Activated CD8-positive, alpha-beta memory T cell treated with anti-CD3 and anti-CD28 coated beads, Interleukin-2, amount 50 U/mL, for 1 hour (primary cell): ENCODE measurements around the gene FIG4.
"Not testable (repeated sequence)": the region's sequence is repeated elsewhere in the genome, so short reads cannot be mapped to it uniquely, and the experiment has no call there.

Experiments used
- DNase-seq: peaks from one replicate; pipeline ENCODE4 v3.0.0-alpha.2; 2020; ENCODE audit errors: extremely low read depth

Gene FIG4

DNA sequence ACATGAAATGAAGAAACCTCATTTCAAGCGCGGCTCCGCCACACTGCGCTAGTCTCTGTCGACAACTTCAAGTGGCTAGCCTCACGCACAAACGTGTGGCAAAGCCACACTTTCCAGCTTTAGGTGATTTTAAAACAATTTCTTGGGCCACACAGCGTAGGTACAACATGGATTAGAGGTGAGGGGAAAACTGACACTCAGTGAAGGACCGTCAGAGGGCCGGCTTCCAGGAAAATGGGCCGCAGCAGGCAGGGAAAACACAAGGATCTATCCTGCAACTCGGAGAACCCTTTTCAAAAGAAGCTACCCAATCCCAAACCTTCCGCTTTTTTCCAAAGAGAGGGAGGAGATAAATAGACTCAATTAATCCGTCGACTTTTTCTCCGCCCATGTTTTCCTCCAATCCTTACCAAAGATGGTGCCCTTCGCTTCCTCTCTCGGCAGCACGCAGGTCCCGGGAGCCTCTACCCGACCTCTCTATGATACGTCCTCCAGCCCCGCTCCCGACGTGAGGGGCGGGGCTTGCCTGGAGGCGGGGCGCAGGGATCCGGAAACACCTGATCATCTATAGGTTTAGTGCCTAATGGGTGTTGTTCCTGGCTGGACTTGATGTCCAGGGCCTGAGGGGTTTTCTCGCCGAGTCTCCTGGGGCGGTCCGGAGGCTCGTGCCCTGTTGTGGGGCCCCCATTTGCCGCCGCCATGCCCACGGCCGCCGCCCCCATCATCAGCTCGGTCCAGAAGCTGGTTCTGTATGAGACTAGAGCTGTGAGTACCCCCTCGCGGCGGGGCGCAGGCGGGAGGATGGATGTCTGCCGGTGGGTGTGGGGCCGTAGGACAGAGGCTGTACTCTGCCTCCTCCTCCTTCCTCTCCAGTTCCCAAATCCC, at the start of gene FIG4, which contains the start of gene AK9:
TSS of gene FIG4 (plus strand) at position 560 of the 885 bp plus-strand sequence. CDS start at position 700, 140 bp downstream.
TSS of gene AK9 (minus strand) at position 466 of the 885 bp plus-strand sequence. CDS start 15,457 bp downstream, outside the sequence.
- peak; percentile 64 for DNase-seq

GRCh38 chr6:109644131-109644530, 47.0 kb upstream of the FIG4 start:
- no peak for DNase-seq

DNA sequence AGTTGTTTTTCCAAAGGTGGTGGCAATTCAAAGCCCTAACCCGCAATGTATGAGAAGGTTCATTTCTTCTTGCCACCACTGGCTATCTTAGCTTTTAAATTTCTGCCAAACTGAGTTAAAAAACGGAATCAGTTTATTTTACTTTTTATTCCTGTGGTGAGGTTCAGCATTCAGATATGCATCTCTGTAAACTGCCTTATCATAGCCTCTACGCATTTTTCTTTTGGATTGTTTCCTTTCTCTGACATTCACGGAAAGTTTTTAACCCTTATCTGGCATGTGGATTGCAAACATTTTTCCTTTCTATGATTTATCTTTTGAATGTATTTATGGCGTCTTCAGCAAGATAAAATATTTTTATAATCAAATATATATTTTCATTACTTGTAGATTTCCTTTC, 37.8 kb upstream of the FIG4 start:
- DNase-seq: no peak

DNA sequence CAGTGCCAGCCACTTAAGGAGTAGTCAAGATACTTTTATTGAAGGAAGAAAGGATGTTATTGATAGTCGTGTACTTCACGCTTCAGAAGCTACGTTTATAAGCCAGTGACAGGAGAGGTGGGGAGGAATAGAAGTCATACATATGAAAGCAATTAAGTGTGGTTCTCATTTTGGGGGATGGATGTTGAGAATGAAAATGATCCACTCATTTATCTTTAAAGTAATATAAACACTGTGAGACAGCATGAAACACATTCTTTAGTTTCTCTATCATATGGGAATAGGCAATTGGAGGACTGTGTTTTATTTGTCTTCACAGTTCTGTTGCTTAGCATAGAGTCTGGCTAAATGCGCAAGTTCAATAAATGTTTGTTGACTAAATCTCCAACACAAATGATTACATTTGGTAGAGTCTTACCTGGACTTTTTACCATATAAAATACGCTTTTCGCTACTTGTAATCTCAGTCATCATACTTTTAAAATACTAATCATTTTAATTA, 35.3 kb upstream of the FIG4 start:
- DNase-seq: no peak

GRCh38 chr6:109660526-109661320, 30.4 kb upstream of the FIG4 start:
- DNase-seq: no peak

DNA sequence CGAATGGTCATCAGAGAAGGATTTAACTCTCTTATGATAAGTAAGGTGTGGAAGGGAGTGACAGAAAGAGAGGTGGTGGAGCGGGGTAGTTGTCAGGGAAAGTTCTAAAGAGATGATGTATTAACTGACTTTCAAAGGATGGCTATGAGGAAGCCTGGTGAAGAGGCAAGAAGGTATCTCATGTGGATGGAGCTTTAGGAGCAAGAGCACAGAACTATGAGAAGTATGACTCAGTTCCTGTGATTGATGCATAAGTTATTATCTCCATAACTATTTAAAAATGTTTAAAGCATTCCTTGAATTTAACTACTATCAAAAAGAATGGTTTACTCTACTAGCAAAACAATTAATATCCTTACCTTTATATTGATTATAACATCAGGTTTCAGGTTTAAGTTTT, 28.9 kb upstream of the FIG4 start:
- DNase-seq: no peak

GRCh38 chr6:109669811-109670210, 21.3 kb upstream of the FIG4 start:
- no peak for DNase-seq

- DNase-seq: no peak
These were observed 19.4 kb upstream of the FIG4 start for GRCh38 chr6:109671733-109672132.

DNA sequence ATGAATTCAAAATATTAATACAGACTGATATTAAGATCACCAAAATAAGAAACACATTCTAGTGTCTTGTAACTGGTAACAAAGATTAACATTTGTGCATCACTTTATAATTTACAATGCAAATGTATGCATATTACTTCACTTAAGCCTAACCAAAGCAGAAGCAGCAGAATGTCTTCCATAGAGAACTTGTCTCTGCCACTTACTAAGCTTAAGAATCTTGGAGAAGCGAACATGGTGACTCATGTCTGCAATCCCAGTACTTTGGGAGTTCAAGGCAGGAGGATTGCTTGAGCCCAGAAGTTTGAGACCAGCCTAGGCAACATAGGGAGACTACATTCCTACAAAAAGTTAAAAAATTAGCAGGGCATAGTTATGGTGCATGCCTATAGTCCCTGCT, 18.9 kb upstream of the FIG4 start:
- DNase-seq: no peak

DNA sequence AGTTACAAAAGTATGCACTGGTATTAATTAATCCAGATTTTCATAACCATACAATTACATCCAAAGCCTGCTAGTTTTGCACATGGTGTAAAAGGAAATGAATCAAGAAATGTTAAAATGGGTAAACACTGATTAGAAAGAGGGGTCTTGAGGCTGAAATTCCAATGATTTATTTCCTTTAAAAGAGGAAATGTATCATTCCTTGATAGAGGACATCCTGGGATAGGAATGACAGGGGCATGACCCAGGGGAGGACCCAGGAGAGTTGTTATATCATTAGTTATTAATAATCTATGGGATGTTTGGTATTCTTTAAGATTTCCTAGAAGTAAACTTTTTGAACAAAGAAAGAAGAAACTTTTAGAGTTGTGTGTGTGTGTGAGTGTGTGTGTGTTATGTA, 18.3 kb upstream of the FIG4 start:
- DNase-seq: no peak

GRCh38 chr6:109676724-109677123, 14.4 kb upstream of the FIG4 start:
- no peak for DNase-seq

GRCh38 chr6:109678240-109678639, 12.9 kb upstream of the FIG4 start:
- DNase-seq: no peak

DNA sequence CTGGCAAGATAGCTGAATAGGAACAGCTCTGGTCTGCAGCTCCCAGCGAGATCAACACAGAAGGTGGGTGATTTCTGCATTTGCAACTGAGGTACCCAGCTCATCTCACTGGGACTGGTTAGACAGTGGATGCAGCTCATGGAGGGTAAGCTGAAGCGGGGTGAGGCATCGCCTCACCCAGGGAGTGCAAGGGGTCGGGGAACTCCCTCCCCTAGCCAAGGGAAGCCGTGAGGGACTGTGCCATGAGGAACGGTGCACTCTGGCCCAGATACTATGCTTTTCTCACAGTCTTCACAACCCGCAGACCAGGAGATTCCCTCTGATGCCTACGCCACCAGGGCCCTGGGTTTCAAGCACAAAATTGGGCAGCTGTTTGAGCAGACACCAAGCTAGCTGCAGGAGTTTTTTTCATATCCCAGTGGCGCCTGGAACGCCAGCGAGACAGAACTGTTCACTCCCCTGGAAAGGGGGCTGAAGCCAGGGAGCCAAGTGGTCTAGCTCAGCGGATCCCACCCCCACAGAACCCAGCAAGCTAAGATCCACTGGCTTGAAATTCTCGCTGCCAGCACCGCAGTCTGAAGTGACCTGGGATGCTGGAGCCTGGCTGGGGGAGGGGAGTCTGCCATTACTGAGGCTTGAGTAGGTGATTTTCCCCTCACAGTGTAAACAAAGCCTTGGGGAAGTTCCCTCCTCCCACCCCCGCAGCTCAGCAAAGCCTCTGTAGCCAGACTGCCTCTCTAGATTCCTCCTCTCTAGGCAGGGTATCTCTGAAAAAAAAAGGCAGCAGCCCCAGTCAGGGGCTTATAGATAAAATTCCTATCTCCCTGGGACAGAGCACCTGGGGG, 12.2 kb upstream of the FIG4 start:
- DNase-seq: not testable (repeated sequence)

DNA sequence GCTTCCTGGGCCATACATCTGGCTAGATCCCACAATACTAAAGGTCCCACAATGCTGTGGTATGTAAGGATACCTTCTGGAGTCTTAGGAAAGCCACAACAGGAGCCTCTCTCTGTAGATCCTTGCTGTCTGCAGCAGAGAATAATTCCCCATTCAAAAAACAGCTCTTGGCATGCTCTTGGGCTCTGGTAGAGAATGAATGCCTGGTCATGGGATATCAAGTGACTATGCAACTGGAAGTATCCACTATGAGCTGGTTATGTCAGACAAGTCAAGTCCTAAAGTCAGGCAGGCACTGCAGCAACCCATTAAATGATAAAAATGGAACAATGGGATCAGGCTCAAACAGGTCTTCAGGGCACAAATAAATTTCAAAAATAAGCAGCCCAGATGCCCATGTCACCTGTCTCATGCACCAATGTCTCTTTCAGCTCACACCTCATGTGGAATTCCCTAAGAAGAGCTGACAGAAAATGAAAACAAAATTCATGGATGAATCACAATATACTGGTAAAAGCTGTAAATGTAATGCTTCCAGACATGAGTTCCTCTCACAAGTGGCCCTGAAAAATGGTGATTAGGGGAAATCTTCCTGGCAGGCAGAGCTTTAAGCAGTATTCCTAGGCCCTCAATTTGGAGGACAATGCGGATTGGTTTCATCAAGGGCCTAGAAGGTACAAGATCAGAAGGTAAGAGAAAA, 4.4 kb upstream of the FIG4 start:
- DNase-seq: no peak

GRCh38 chr6:109687271-109687761, 3.8 kb upstream of the FIG4 start:
- DNase-seq: no peak

DNA sequence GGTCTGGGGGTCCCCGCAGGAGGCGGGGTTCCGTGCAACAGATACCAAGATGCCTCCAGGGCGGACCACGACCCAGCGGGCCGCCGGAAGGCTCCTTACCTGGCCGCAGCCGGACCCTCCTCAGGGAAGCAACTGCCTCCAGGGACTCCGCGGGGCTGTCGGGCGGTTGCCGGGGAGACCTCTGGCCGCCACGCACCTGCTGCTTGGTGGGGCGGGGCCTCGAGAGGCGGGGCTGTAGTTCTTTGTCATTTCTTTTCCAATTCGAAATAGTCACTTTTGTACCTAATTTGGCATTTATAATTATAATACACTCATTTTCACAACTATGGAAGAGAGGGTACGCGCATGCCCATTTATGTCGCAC, 741 bp upstream of the FIG4 start:
- peak; percentile 2 for DNase-seq

- DNase-seq: no peak
These were observed 2.0 kb downstream of the FIG4 start for GRCh38 chr6:109693111-109693510.

GRCh38 chr6:109695468-109695867, 4.4 kb downstream of the FIG4 start:
- DNase-seq: no peak

GRCh38 chr6:109696355-109696754, 5.3 kb downstream of the FIG4 start:
- DNase-seq: no peak

DNA sequence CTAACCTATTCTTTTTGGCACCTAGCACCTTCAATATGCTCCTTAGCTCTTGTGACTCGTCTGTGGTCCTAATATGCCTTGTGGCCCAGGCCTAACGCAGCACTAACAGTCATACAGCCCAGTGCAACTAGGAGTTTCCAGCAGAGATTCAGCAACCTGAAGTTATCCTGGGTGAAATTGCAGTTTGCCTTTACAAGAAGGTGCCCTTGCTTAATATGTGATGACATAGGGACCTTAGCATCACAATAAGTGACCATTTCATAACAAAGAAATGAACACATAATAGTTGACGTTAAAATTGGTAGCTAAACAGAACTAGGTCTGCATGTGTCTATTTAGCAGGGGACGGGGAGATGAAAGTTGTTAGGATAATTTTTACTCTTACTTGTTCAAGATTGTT, 10.1 kb downstream of the FIG4 start:
- no peak for DNase-seq

DNA sequence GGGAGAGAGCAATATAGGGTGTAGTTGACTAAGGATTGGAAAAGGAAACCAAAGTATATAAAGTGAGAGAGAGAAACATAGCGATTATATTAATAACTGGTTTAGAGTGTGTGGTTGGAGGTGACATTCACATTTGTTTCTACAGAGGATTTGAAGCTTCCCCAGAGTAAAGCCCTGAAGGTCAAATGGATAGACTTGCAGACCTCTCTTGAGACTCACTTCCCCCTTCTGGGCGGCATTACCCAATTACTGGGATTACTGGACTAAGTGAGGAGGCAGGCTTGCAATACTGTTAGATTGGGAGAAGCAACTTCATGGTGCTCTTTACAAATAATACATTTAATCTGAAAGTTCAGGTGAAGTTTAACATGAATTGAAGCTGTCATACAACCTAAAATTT, 10.7 kb downstream of the FIG4 start:
- DNase-seq: no peak
